Measurements from ENCODE around the gene EPHA4.

DNA sequence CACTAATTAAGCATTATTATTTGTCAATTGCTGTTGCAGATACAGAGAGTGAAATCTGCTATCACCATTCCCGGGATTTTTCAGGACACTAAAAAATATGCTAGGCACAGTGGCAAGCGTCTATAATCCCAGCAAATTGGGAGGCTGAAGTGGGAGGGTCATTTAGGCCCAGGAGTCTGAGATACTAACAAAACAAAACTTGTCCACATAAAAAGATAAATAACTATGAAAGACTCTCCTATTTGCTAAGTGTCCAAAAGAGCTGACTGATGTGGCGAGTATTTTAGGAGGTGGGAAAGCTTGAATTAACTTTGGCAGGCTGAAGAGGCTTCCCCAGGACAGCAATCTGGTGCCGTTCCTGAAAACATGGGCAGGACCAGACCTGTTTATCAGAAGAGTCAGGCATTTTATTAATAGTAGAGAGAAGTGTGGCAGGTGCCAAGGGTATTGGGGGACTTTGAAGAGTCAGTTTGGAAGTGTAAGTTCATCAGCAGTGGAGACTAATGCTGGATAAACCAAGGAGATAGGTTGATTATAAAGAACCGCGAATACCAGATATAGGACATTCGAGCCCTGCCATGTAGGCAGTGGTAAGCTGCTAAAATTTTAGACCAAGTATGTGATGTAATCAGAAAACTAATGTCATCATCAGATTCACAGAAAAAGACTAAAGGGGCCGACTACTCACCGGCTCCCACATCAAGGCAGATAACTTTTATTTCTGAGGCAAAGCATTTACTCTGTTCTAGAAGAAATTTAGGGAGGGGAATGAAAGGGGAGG lies 201.8 kb downstream of the EPHA4 start:
- TF ChIP-seq, protein P1, sequence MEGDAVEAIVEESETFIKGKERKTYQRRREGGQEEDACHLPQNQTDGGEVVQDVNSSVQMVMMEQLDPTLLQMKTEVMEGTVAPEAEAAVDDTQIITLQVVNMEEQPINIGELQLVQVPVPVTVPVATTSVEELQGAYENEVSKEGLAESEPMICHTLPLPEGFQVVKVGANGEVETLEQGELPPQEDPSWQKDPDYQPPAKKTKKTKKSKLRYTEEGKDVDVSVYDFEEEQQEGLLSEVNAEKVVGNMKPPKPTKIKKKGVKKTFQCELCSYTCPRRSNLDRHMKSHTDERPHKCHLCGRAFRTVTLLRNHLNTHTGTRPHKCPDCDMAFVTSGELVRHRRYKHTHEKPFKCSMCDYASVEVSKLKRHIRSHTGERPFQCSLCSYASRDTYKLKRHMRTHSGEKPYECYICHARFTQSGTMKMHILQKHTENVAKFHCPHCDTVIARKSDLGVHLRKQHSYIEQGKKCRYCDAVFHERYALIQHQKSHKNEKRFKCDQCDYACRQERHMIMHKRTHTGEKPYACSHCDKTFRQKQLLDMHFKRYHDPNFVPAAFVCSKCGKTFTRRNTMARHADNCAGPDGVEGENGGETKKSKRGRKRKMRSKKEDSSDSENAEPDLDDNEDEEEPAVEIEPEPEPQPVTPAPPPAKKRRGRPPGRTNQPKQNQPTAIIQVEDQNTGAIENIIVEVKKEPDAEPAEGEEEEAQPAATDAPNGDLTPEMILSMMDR (IDR thresholded peaks at IDR 0.05), result no peak
- TF ChIP-seq EZH2 (IDR thresholded peaks at IDR 0.05; ENCODE audit: borderline replicate concordance, insufficient read depth, low read depth, low read length, poor library complexity, severe bottlenecking), result no peak
